ENCODE results near the gene ZNF12. TPM values are rescaled to one million over a fixed set of nuclear protein-coding genes. Genes with fewer than 3 reads are reported as not detected.

ZNF12 gene
- polyA plus RNA-seq, 1 experiment, result 20.4 TPM

DNA sequence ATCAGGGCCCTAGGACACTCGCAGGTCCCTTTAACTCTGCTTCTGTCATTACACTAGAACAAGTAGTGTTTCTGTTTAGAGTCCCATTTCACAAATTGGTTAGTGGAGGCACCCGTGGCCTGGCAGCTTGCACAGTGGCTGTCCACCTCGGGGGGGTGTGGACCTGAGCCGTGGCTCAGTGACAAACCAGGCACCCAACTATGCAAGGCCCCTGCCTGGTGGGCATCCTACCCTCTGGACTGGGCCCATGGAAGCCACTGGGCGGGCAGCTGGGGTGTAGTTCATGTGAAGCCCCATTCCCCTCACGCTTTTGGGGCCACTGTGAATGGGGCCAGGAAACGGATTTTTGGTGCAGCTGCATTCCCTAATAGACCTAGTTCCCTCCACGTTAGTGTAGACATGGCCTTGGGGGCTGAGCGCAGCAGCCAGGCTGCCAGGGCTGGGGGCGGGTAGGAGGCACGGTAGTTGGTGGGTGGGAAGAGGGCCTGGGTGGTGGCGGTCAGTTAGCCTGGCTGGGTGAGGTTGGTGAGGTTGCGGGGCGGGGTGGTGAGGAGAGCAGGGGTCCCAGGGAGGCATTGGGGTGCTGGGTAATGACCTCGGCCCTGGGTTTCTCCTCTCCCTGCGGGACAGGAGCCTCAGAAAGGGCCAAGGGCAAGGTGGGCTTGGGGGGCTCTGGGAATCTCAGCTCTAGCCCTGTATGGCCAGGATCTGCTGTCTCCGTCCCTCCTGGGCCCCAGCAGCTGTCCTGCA, 50.9 kb downstream of the ZNF12 start:
- no peak for TF ChIP-seq CTCF (IDR thresholded peaks at IDR 0.05; ENCODE audit: low read depth, low read length)
- no peak overlapping the region for H3K4me3 ChIP-seq (ENCODE audit: low read depth, low read length)
- DNase-seq (ENCODE audit: low read depth, low spot score), result no peak
- no peak overlapping the region for H3K27ac ChIP-seq (ENCODE audit: low read depth, low read length)
- H3K27me3 ChIP-seq (ENCODE audit: control insufficient read depth, insufficient read depth, low read length), result no peaks in the 10 kb centered on the region
- ChIA-PET POLR2A (no interaction called here), CTCF (no interaction called here)
- peaks cover 49% of the 10 kb centered on the region for H3K9me3 ChIP-seq (ENCODE audit: control insufficient read depth, insufficient read depth, low read length)

- ChIA-PET POLR2A (no interaction called here), CTCF (no interaction called here)
- TF ChIP-seq CTCF (IDR thresholded peaks at IDR 0.05; ENCODE audit: low read depth, low read length), result no peak
- H3K27me3 ChIP-seq (ENCODE audit: control insufficient read depth, insufficient read depth, low read length), result no peaks in the 10 kb centered on the region
- no peak for DNase-seq (ENCODE audit: low read depth, low spot score)
- H3K9me3 ChIP-seq (ENCODE audit: control insufficient read depth, insufficient read depth, low read length), result peaks cover 57% of the 10 kb centered on the region
- H3K27ac ChIP-seq (ENCODE audit: low read depth, low read length), result no peak overlapping the region
- H3K4me3 ChIP-seq (ENCODE audit: low read depth, low read length), result no peak overlapping the region
These were observed 51.7 kb downstream of the ZNF12 start for GRCh38 chr7:6654842-6655610.

- DNase-seq (ENCODE audit: low read depth, low spot score), result no peak
- Histone ChIP-seq H3K4me3 (ENCODE audit: low read depth, low read length) (no peak overlapping the region), H3K9me3 (ENCODE audit: control insufficient read depth, insufficient read depth, low read length) (peaks cover 64% of the 10 kb centered on the region), H3K27ac (ENCODE audit: low read depth, low read length) (no peak overlapping the region), H3K27me3 (ENCODE audit: control insufficient read depth, insufficient read depth, low read length) (no peaks in the 10 kb centered on the region)
- ChIA-PET CTCF (no interaction called here), POLR2A (no interaction called here)
- TF ChIP-seq CTCF (IDR thresholded peaks at IDR 0.05; ENCODE audit: low read depth, low read length), result no peak
These were observed 52.5 kb downstream of the ZNF12 start for GRCh38 chr7:6654113-6654841.

DNA sequence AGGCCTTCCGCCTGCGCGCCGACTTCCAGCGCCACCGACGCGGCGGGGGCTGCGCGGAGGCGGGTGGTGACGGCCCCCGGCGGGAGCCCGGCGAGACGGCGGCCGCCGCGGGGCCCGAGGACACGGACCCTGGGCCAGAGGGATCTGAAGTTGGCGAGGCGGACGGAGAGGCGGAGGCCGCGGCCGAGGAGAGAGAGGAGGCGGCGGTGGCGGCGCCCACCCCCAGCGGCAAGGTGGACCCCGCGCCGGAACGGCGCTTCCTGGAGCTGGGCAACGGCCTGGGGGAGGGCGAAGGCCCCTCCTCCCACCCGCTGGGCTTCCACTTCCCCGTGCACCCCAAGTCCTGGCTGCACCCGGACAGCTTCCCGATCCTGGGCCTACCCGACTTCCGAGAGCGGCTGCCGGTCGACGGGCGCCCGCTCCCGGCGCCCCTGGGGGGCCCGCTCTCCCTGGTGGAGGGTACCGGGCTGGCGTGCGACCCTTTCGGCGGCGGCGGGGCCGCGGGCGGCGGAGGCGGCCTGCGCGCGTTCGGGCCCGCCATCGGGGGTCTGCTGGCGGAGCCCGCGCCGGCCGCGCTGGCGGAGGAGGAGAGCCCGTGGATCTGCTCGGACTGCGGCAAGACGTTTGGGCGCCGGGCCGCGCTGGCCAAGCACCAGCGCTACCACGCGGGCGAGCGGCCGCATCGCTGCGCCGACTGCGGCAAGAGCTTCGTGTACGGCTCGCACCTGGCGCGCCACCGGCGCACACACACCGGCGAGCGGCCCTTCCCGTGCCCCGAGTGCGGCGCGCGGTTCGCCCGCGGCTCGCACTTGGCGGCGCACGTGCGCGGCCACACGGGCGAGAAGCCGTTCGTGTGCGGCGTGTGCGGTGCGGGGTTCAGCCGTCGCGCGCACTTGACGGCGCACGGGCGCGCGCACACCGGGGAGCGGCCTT, 53.4 kb downstream of the ZNF12 start:
- H3K27ac ChIP-seq (ENCODE audit: low read depth, low read length), result no peak overlapping the region
- ChIA-PET CTCF (no interaction called here), POLR2A (no interaction called here)
- no peak for DNase-seq (ENCODE audit: low read depth, low spot score)
- no peak overlapping the region for H3K4me3 ChIP-seq (ENCODE audit: low read depth, low read length)
- H3K9me3 ChIP-seq (ENCODE audit: control insufficient read depth, insufficient read depth, low read length), result peaks cover 74% of the 10 kb centered on the region
- H3K27me3 ChIP-seq (ENCODE audit: control insufficient read depth, insufficient read depth, low read length), result no peaks in the 10 kb centered on the region
- no peak for TF ChIP-seq CTCF (IDR thresholded peaks at IDR 0.05; ENCODE audit: low read depth, low read length)
